Mesenchymal stem cell (in vitro differentiated cells and primary cell): ENCODE data around the gene DUOXA2.

Source experiments
- DNase-seq: peaks from one replicate; pipeline ENCODE4 v3.0.0-alpha.2; 2013
- H2AFZ ChIP-seq: one replicate; pipeline ENCODE4 v1.6.1; 2013; ENCODE audit warnings: low read depth, mild to moderate bottlenecking, control low read depth, inconsistent platforms, low read length, moderate library complexity
- H2AK5ac ChIP-seq: 2 replicates; pipeline ENCODE4 v1.6.1; 2013; ENCODE audit warnings: low read length, moderate library complexity, mild to moderate bottlenecking, inconsistent platforms; ENCODE audit not compliant: severe bottlenecking
- H2BK120ac ChIP-seq: one replicate; pipeline ENCODE4 v1.6.1; 2013; ENCODE audit warnings: low read depth, mild to moderate bottlenecking, inconsistent platforms, low read length, moderate library complexity
- H2BK12ac ChIP-seq, 2 experiments: one replicate each; pipeline ENCODE4 v1.6.1; 2013; ENCODE audit warnings: inconsistent platforms in 2 of 2, low read length in 2 of 2, mild to moderate bottlenecking in 2 of 2, moderate library complexity in 2 of 2, control low read depth in 1 of 2
- H2BK15ac ChIP-seq: one replicate; pipeline ENCODE4 v1.6.1; 2013; ENCODE audit warnings: mild to moderate bottlenecking, low read depth, inconsistent platforms; ENCODE audit not compliant: poor library complexity, severe bottlenecking
- H2BK5ac ChIP-seq: 2 replicates; pipeline ENCODE4 v1.6.1; 2013; ENCODE audit warnings: low read depth, mild to moderate bottlenecking, low read length, control low read depth, inconsistent platforms; ENCODE audit not compliant: poor library complexity, severe bottlenecking
- H3K14ac ChIP-seq, 2 experiments: one replicate each; pipeline ENCODE4 v1.6.1; 2013; ENCODE audit warnings: inconsistent platforms in 2 of 2, low read length in 2 of 2, control low read depth in 1 of 2, mild to moderate bottlenecking in 1 of 2, moderate library complexity in 1 of 2
- H3K18ac ChIP-seq, 2 experiments: one replicate each; pipeline ENCODE4 v1.6.1; 2013; ENCODE audit warnings: inconsistent platforms in 2 of 2, low read length in 2 of 2, control low read depth in 1 of 2, low read depth in 1 of 2, mild to moderate bottlenecking in 1 of 2
- H3K23ac ChIP-seq, 2 experiments: one replicate each; pipeline ENCODE4 v1.6.1; 2013; ENCODE audit warnings: inconsistent platforms in 2 of 2, low read length in 2 of 2, mild to moderate bottlenecking in 2 of 2, moderate library complexity in 2 of 2, control low read depth in 1 of 2
- H3K27ac ChIP-seq: 2 replicates; pipeline ENCODE4 v1.5.1; 2013; ENCODE audit warnings: mild to moderate bottlenecking, moderate library complexity, low read length, control low read depth, inconsistent platforms; ENCODE audit not compliant: poor library complexity, severe bottlenecking
- H3K27me3 ChIP-seq, 2 experiments: 2 replicates each; pipeline versions ENCODE4 v1.6.1 to v1.7.0; 2013; ENCODE audit warnings: low read length in 2 of 2, mild to moderate bottlenecking in 2 of 2, moderate library complexity in 2 of 2, control low read depth in 1 of 2, inconsistent platforms in 1 of 2; ENCODE audit not compliant: control insufficient read depth in 1 of 2, insufficient read depth in 1 of 2
- H3K36me3 ChIP-seq, 2 experiments: 2 replicates each; pipeline versions ENCODE4 v1.6.1 to v1.7.0; 2013; ENCODE audit warnings: low read length in 2 of 2, control low read depth in 1 of 2, inconsistent platforms in 1 of 2, low read depth in 1 of 2, mild to moderate bottlenecking in 1 of 2; ENCODE audit not compliant: insufficient read depth in 2 of 2, control insufficient read depth in 1 of 2
- H3K4ac ChIP-seq, 2 experiments: one replicate each; pipeline ENCODE4 v1.6.1; 2013; ENCODE audit warnings: inconsistent platforms in 2 of 2, low read length in 2 of 2, mild to moderate bottlenecking in 2 of 2, moderate library complexity in 2 of 2, control low read depth in 1 of 2, low read depth in 1 of 2
- H3K4me1 ChIP-seq: 2 replicates; pipeline ENCODE4 v1.6.1; 2013; ENCODE audit warnings: low read depth, low read length, control low read depth; ENCODE audit not compliant: control insufficient read depth, insufficient read depth
- H3K4me2 ChIP-seq: 2 replicates; pipeline ENCODE4 v1.6.1; 2013; ENCODE audit warnings: low read length, mild to moderate bottlenecking, inconsistent platforms; ENCODE audit not compliant: poor library complexity, severe bottlenecking
- H3K4me3 ChIP-seq, 2 experiments: 2 replicates each; pipeline versions ENCODE4 v1.5.1 to v1.7.0; 2013; ENCODE audit warnings: low read length in 2 of 2, mild to moderate bottlenecking in 2 of 2, control low read depth in 1 of 2, low read depth in 1 of 2; ENCODE audit not compliant: insufficient read depth in 1 of 2
- H3K79me1 ChIP-seq: replicated peaks from 2 replicates; pipeline ENCODE4 v1.6.1; 2013; ENCODE audit warnings: mild to moderate bottlenecking, control low read depth, low read length, inconsistent platforms; ENCODE audit not compliant: poor library complexity, severe bottlenecking
- H3K9ac ChIP-seq: 2 replicates; pipeline ENCODE4 v1.7.0; 2013; ENCODE audit warnings: mild to moderate bottlenecking, low read length, moderate library complexity
- H3K9me3 ChIP-seq: 2 replicates; pipeline ENCODE4 v1.7.0; 2013; ENCODE audit warnings: mild to moderate bottlenecking, low read length; ENCODE audit not compliant: control insufficient read depth
- H4K8ac ChIP-seq: one replicate; pipeline ENCODE4 v1.6.1; 2013; ENCODE audit warnings: inconsistent platforms, mild to moderate bottlenecking, low read length, moderate library complexity
- H4K91ac ChIP-seq: one replicate; pipeline ENCODE4 v1.6.1; 2013; ENCODE audit warnings: mild to moderate bottlenecking, low read length, inconsistent platforms
- WGBS: methylation state at CpG from one replicate; pipeline ENCODE4 v1.1.7; 2013; ENCODE audit warnings: mixed read lengths; 5-methylcytosine and 5-hydroxymethylcytosine counted together

DUOXA2 gene

GRCh38 chr15:45164914-45165313 is 50.8 kb downstream of the DUOXA2 start:
- Histone ChIP-seq H3K27me3 (no peaks in the 10 kb centered on the region), H3K27ac (no peak overlapping the region), H2AK5ac (peak overlapping the region; percentile 56), H3K4ac (peak overlapping the region in 1 of 2 experiments; percentile 28), H2AFZ (no peak overlapping the region), H3K9ac (no peak overlapping the region), H3K4me3 (no peak overlapping the region), H3K14ac (no peak overlapping the region), H3K36me3 (peaks cover 0 to 3% of the 10 kb centered on the region in 2 experiments), H3K23ac (peak overlapping the region in 1 of 2 experiments; percentile 2), H3K4me1 (peaks cover 33% of the 10 kb centered on the region), H3K79me1 (peaks cover 17% of the 10 kb centered on the region), H3K9me3 (no peaks in the 10 kb centered on the region), H3K4me2 (no peak overlapping the region), H2BK12ac (no peak overlapping the region), H4K8ac (no peak overlapping the region), H2BK15ac (no peak overlapping the region), H2BK120ac (no peak overlapping the region), H3K18ac (no peak overlapping the region), H2BK5ac (no peak overlapping the region), H4K91ac (no peak overlapping the region)
- DNase-seq, result no peak
- WGBS, result no CpG with 5 or more reads among the region's 1 CpG

- Histone ChIP-seq H2BK5ac (no peak overlapping the region), H3K9me3 (no peaks in the 10 kb centered on the region), H2BK15ac (no peak overlapping the region), H3K27ac (no peak overlapping the region), H3K4ac (no peak overlapping the region), H2BK120ac (no peak overlapping the region), H3K23ac (no peak overlapping the region), H3K79me1 (peaks cover 17% of the 10 kb centered on the region), H3K14ac (no peak overlapping the region), H2BK12ac (no peak overlapping the region), H3K36me3 (peaks cover 0 to 3% of the 10 kb centered on the region in 2 experiments), H2AK5ac (peak overlapping the region; percentile 1), H4K91ac (no peak overlapping the region), H3K4me3 (no peak overlapping the region), H3K18ac (no peak overlapping the region), H4K8ac (no peak overlapping the region), H3K4me1 (peaks cover 33% of the 10 kb centered on the region), H2AFZ (no peak overlapping the region), H3K4me2 (no peak overlapping the region), H3K9ac (peak overlapping the region; percentile 95), H3K27me3 (no peaks in the 10 kb centered on the region)
- DNase-seq, result no peak
- 96% methylated on average over 4 of the region's 5 CpGs for WGBS
Measured at GRCh38 chr15:45165536-45165935, 51.4 kb downstream of the DUOXA2 start.

- Histone ChIP-seq H3K4me2 (peak overlapping the region; percentile 72), H3K4me3 (peak overlapping the region; percentile 62 to 78), H3K9me3 (no peaks in the 10 kb centered on the region), H2BK12ac (no peak overlapping the region), H3K23ac (no peak overlapping the region), H3K36me3 (peaks cover 0 to 5% of the 10 kb centered on the region in 2 experiments), H2BK120ac (peak overlapping the region; percentile 91), H2BK5ac (peak overlapping the region; percentile 74), H3K4me1 (peaks cover 33% of the 10 kb centered on the region), H3K14ac (peak overlapping the region in 1 of 2 experiments; percentile 53), H4K91ac (peak overlapping the region; percentile 98), H4K8ac (peak overlapping the region; percentile 99), H2BK15ac (peak overlapping the region; percentile 38), H3K18ac (peak overlapping the region; percentile 79 to 95), H2AK5ac (no peak overlapping the region), H3K27me3 (no peaks in the 10 kb centered on the region), H3K4ac (peak overlapping the region; percentile 27 to 56), H3K9ac (peak overlapping the region; percentile 95), H2AFZ (peak overlapping the region; percentile 62), H3K79me1 (peaks cover 15% of the 10 kb centered on the region), H3K27ac (peak overlapping the region; percentile 51)
- WGBS, result under 1% methylated on average over 59 of the region's 79 CpGs
- DNase-seq, result peak; percentile 86
Measured at GRCh38 chr15:45166834-45167630, 52.9 kb downstream of the DUOXA2 start.

- H2AFZ ChIP-seq, result no peak overlapping the region
- no peak for DNase-seq
- no peak overlapping the region for H2BK5ac ChIP-seq
- peak overlapping the region; percentile 62 to 78 for H3K4me3 ChIP-seq
- H3K4me2 ChIP-seq, result no peak overlapping the region
- H3K9ac ChIP-seq, result peak overlapping the region; percentile 95
- no peak overlapping the region for H2BK120ac ChIP-seq
- no peaks in the 10 kb centered on the region for H3K27me3 ChIP-seq
- H3K4ac ChIP-seq, result peak overlapping the region in 1 of 2 experiments; percentile 24
- 64% methylated on average over 7 of the region's 9 CpGs for WGBS
- H4K91ac ChIP-seq, result peak overlapping the region; percentile 54
- H3K14ac ChIP-seq, result no peak overlapping the region
- peaks cover 0 to 5% of the 10 kb centered on the region in 2 experiments for H3K36me3 ChIP-seq
- H3K4me1 ChIP-seq, result peaks cover 31% of the 10 kb centered on the region
- no peaks in the 10 kb centered on the region for H3K9me3 ChIP-seq
- H3K79me1 ChIP-seq, result peaks cover 15% of the 10 kb centered on the region
- no peak overlapping the region for H3K18ac ChIP-seq
- peak overlapping the region; percentile 14 for H3K27ac ChIP-seq
- H2BK15ac ChIP-seq, result no peak overlapping the region
- H2AK5ac ChIP-seq, result peak overlapping the region; percentile 44
- peak overlapping the region; percentile 76 for H4K8ac ChIP-seq
- H2BK12ac ChIP-seq, result peak overlapping the region; percentile 11 to 31
- no peak overlapping the region for H3K23ac ChIP-seq
Measured at GRCh38 chr15:45167631-45168205, 53.6 kb downstream of the DUOXA2 start.
